ACC112 (cell line): ENCODE data around the gene PFDN5.
"Not testable (repeated sequence)": the region's sequence is repeated elsewhere in the genome, so short reads cannot be mapped to it uniquely, and the experiment has no call there.

Experiments
- H2AFZ ChIP-seq: fragments of 200-600 bp; sonication (generic); one replicate; pipeline ENCODE4 v1.6.0; 2017; ENCODE audit warnings: antibody characterized with exemption, low read length; ENCODE audit not compliant: unreplicated experiment
- H3K27ac ChIP-seq: fragments of 200-600 bp; sonication (generic); 2 replicates; pipeline ENCODE4 v1.5.1; 2014; ENCODE audit warnings: low read depth, mild to moderate bottlenecking, antibody characterized with exemption, low read length, moderate library complexity
- H3K27me3 ChIP-seq: fragments of 200-600 bp; sonication (generic); 2 replicates; pipeline ENCODE4 v1.6.1; 2014; ENCODE audit warnings: mild to moderate bottlenecking, antibody characterized with exemption, low read length, moderate library complexity, mixed read lengths; ENCODE audit not compliant: insufficient read depth
- H3K36me3 ChIP-seq: fragments of 200-600 bp; sonication (generic); 2 replicates; pipeline ENCODE4 v1.6.1; 2016; ENCODE audit warnings: mild to moderate bottlenecking, antibody characterized with exemption, low read length, moderate library complexity, mixed read lengths; ENCODE audit not compliant: insufficient read depth
- H3K4me1 ChIP-seq: fragments of 200-600 bp; sonication (generic); one replicate; pipeline ENCODE4 v1.6.1; 2016; ENCODE audit warnings: low read length, mixed read lengths; ENCODE audit not compliant: insufficient read depth, unreplicated experiment, control insufficient read depth
- H3K4me3 ChIP-seq: fragments of 200-600 bp; sonication (generic); 2 replicates; pipeline ENCODE4 v1.5.1; 2014; ENCODE audit warnings: mild to moderate bottlenecking, low read depth, low read length
- H3K79me2 ChIP-seq: fragments of 200-600 bp; sonication (generic); one replicate; pipeline ENCODE4 v1.6.0; 2016; ENCODE audit warnings: low read length; ENCODE audit not compliant: control insufficient read depth, unreplicated experiment, insufficient read depth

The PFDN5 gene

DNA sequence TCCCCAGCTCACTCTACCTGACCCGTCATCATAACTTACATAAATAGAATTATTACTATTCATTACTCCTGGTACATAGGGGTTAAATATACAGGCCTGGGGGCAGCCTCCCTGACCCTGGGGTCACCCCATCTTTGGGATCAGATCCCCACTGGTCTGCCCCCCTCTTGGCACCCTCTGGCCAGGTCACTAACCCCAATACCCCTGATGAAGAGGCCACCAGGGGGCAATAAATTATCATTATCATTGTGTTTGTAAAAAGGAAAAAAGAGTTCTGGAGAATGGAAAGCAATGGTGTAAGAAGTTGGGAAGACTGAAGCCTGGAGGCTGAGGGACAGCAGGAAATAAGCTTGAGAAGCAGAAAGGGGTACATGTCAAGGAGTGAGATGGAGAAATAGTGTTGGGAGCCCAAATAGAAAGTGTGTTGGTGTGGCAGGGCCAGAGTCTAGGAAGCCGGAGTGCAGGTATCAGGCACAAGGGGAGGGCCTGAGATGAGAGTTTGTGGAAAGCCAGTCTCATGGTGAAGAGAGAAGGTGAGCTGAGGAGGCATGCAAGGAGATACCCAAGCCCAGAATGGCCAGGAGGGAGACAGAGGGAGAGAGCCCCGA is 32.2 kb downstream of the PFDN5 start:
- H3K4me3 ChIP-seq, result no peak overlapping the region
- peaks cover 9% of the 10 kb centered on the region for H3K4me1 ChIP-seq
- no peaks in the 10 kb centered on the region for H3K79me2 ChIP-seq
- no peak overlapping the region for H2AFZ ChIP-seq
- no peak overlapping the region for H3K27ac ChIP-seq
- no peaks in the 10 kb centered on the region for H3K36me3 ChIP-seq
- no peaks in the 10 kb centered on the region for H3K27me3 ChIP-seq

DNA sequence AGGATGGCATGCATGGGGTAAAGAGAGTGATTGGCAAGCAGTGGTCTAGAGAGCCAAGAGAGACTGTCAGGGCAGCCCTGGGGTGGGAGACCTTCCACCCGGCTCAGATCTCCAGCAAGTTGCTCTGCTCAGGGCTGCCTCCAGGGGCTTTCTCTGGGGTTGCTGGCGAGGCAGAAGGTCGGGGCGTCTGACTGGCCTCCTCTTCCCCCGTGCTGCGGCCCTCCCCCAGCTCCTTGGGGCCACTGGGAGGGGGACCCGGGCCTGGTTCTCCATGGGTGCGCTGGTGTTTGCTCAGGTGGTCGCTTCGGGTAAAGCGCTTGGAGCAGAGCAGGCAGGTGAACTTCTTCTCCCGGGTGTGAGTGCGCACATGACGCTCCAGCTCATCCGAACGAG is 32.7 kb downstream of the PFDN5 start:
- Histone ChIP-seq H3K79me2 (no peaks in the 10 kb centered on the region), H3K36me3 (no peaks in the 10 kb centered on the region), H3K4me1 (peaks cover 9% of the 10 kb centered on the region), H2AFZ (no peak overlapping the region), H3K27me3 (no peaks in the 10 kb centered on the region), H3K4me3 (no peak overlapping the region), H3K27ac (no peak overlapping the region)

DNA sequence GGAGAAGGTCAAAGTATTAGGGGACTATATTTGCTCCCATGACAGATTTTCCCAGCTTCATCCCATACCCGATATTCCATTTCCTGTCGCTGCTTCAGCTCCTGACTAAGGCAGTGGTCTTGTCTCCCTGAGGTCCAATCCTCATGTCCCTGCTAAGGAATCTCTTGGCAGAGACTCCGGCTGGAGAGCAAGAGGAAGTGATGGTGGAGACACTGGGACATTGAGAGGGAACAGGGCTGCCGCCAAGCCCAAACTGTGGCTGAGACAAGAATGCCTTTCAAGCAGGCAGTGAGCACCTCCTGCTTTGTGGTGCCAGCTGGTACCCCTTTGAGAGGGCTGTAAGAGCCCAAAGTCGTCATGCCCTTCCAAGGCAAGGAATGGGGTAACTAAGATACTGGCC is 35.3 kb downstream of the PFDN5 start:
- Histone ChIP-seq H3K27ac (no peak overlapping the region), H3K36me3 (no peaks in the 10 kb centered on the region), H3K4me1 (peaks cover 3% of the 10 kb centered on the region), H3K4me3 (no peak overlapping the region), H3K79me2 (no peaks in the 10 kb centered on the region), H3K27me3 (peaks cover 5% of the 10 kb centered on the region), H2AFZ (no peak overlapping the region)

DNA sequence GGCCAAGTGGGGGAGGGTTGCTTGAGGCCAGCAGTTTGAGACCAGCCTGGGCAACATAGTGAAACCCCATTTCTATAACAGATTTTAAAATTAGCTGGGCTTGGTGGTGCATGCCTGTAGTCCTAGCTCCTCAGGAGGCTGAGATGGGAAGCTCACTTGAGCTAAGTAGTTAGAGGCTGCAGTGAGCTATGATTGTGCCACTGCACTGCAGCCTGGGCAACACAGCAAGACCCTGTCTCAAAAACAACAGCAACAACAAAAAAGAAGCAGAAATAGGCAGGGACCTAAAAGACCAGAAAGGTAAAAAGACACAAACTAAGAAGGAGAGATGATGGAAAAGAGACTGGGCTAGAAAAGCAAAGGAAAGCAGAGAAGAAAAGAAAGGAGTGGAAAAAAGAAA is 37.0 kb downstream of the PFDN5 start:
- not testable (repeated sequence) for H3K79me2 ChIP-seq, H2AFZ ChIP-seq, H3K27ac ChIP-seq, H3K4me1 ChIP-seq, H3K4me3 ChIP-seq, H3K36me3 ChIP-seq
- peaks cover 20% of the 10 kb centered on the region for H3K27me3 ChIP-seq

DNA sequence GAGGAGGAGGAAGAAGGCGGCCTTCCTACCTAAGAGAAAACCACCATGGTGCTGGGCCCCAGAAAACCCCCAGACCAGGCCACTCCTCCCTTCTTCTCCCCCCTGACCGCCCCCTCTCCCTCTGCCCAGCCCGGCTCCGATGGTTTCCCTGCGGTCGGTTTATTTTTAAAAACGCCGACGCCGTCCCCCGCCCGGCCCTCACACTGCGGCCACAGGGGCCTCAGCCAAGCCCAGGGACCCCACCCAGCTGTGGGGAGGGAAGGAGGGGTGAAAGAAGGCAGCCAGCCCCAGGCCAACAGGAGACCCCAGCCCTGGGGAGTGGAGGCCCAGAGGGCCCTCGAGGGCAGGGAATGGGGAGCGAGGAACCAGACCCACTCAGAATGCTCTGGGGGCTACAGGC is 37.4 kb downstream of the PFDN5 start:
- no peaks in the 10 kb centered on the region for H3K79me2 ChIP-seq
- H3K27ac ChIP-seq, result no peak overlapping the region
- no peaks in the 10 kb centered on the region for H3K4me1 ChIP-seq
- no peak overlapping the region for H3K4me3 ChIP-seq
- no peaks in the 10 kb centered on the region for H3K36me3 ChIP-seq
- peaks cover 24% of the 10 kb centered on the region for H3K27me3 ChIP-seq
- no peak overlapping the region for H2AFZ ChIP-seq

DNA sequence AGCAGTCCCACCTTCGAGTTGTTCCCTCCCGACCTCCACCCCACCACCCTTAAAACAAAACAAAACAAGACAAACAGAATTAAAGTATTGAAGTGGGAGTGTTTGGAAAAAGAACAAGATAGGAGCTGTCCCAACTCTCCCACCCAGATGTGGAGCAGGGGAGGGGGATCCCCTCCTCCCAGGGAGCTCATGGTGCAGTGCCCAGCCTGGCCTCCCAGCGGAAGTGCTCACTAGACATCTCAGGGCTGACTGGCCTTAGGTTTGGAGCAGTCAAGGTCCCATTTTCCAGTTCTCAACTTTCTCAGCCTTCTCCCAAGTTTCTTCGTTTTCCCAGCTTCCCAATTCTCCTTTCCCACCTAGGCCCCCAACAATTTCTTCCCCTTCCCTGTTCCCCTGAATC is 37.9 kb downstream of the PFDN5 start:
- no peak overlapping the region for H2AFZ ChIP-seq
- no peaks in the 10 kb centered on the region for H3K79me2 ChIP-seq
- no peaks in the 10 kb centered on the region for H3K4me1 ChIP-seq
- peaks cover 29% of the 10 kb centered on the region for H3K27me3 ChIP-seq
- H3K27ac ChIP-seq, result no peak overlapping the region
- no peak overlapping the region for H3K4me3 ChIP-seq
- no peaks in the 10 kb centered on the region for H3K36me3 ChIP-seq

DNA sequence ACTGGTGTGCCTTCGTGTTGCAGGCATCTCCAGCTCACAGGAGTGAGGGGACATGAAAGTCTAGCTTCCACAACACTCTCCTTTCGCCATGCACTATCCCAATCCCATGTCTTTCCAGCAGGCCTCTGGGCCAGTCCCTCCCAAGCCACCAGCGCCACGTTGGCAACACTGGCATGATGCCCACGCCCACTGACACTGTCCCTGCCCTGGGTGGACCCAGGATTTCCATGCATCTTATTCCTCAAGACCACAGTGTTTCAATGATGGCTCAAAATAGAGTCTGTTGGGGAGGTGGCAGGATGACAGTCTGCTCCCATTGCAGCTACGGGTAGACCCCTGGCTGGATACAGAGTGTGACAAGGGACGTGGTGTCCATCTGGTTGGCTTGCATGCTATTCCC is 38.5 kb downstream of the PFDN5 start:
- H3K36me3 ChIP-seq, result no peaks in the 10 kb centered on the region
- no peaks in the 10 kb centered on the region for H3K4me1 ChIP-seq
- H3K27ac ChIP-seq, result no peak overlapping the region
- peaks cover 35% of the 10 kb centered on the region for H3K27me3 ChIP-seq
- no peaks in the 10 kb centered on the region for H3K79me2 ChIP-seq
- H2AFZ ChIP-seq, result no peak overlapping the region
- H3K4me3 ChIP-seq, result no peak overlapping the region

DNA sequence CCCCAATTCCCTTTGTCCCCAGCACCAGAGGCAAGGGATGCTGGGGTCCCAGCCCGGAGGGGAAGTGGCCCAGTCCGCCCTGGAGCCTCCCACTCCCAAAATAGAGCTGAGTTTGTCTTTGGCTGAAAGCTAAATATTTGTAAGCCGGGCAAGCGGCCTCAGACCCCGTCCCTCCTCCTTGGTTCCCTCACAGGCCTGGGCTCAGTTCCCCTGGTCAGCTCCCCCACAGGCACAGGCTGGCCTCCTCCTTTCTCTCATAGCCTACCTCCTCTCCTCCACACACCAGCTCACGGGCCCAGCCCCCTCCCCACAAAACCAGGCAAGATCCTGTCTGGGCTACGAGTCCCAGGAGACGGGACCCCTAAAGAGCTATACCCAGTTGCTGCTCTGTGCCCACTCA is 39.5 kb downstream of the PFDN5 start:
- H3K27me3 ChIP-seq, result peaks cover 41% of the 10 kb centered on the region
- H3K27ac ChIP-seq, result no peak overlapping the region
- H3K36me3 ChIP-seq, result no peaks in the 10 kb centered on the region
- no peaks in the 10 kb centered on the region for H3K4me1 ChIP-seq
- no peak overlapping the region for H2AFZ ChIP-seq
- no peak overlapping the region for H3K4me3 ChIP-seq
- H3K79me2 ChIP-seq, result no peaks in the 10 kb centered on the region

DNA sequence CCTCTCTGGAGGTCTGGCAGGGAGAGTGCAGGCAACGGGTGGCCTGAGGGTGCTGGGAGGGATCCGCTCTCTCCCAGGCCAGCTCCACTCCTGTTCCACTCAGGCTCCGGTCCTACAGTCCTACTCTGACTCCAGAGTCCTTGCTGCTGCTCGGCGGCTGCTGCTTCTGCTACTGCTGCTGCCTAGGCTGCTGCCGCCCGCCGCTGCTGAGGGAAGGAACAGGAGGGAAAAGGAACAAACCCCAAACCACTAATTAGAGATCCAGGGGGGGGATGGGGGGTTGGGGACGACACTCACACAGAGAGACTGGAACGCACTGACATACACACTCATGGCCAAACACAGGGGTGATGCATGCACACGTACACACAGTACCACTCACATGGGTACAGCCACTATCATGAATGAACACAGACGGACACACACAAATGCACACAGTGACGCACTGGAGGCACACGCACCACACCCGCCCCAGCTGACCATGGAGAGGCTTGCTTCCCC is 40.9 kb downstream of the PFDN5 start, which contains the start of gene SP7:
SP7 (minus strand) TSS at position 174 of the 501 bp plus-strand sequence. CDS start 708 bp downstream, outside the sequence.
- no peaks in the 10 kb centered on the region for H3K36me3 ChIP-seq
- H3K79me2 ChIP-seq, result no peaks in the 10 kb centered on the region
- H3K4me3 ChIP-seq, result no peak within 1 kb of the TSS
- H2AFZ ChIP-seq, result no peak within 1 kb of the TSS
- H3K27me3 ChIP-seq, result peaks cover 45% of the 10 kb centered on the region
- H3K27ac ChIP-seq, result no peak within 1 kb of the TSS
- H3K4me1 ChIP-seq, result no peaks in the 10 kb centered on the region

DNA sequence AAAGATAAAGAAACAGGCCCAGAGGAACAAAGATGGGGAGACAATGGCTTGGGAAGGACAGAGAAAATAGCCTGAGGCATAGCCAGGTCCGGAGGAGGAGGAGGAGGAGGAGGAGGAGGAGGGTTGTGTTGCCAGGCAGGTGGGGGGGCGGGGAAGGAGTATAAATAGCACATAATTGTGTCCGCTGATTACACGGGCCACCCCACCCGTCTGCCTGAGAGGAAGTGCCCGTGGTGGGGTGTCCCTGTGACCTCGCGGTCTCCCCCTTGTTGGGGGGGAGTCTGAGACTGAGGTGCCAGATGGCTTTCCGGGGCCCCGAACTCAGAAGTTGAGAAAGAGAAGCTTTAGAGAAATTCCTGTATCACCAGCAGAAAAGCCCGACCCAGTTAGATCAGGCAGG is 42.7 kb downstream of the PFDN5 start:
- Histone ChIP-seq H3K27ac (no peak overlapping the region), H3K36me3 (no peaks in the 10 kb centered on the region), H3K4me1 (no peaks in the 10 kb centered on the region), H2AFZ (no peak overlapping the region), H3K27me3 (peaks cover 45% of the 10 kb centered on the region), H3K4me3 (no peak overlapping the region), H3K79me2 (no peaks in the 10 kb centered on the region)

DNA sequence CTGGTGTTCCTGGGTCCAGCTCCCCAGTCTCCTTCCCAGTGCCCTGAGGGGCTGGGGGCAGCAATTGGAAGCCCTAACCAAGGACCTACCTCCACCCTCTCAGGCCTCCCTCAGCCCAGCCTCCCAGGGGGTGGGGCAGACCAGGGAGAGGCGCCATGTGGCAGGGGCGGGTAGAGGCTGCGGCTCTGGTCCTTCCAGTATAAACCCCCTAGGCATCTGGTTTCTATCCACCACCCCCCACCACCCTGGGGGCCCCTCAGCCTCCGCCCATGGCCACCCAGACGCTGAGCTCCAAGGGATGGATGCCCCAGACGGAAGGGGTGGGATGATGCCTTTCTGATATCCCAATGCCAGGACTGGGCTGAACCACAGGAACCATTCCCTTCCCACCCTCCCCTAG is 43.6 kb downstream of the PFDN5 start:
- no peak overlapping the region for H3K27ac ChIP-seq
- H2AFZ ChIP-seq, result no peak overlapping the region
- H3K4me3 ChIP-seq, result no peak overlapping the region
- H3K27me3 ChIP-seq, result peaks cover 45% of the 10 kb centered on the region
- no peaks in the 10 kb centered on the region for H3K4me1 ChIP-seq
- H3K79me2 ChIP-seq, result no peaks in the 10 kb centered on the region
- H3K36me3 ChIP-seq, result no peaks in the 10 kb centered on the region
